GM18868 (cell line): ENCODE data around the gene RFT1.
"Not testable (repeated sequence)": the region's sequence is repeated elsewhere in the genome, so short reads cannot be mapped to it uniquely, and the experiment has no call there.

ENCODE experiments used
- ATAC-seq: cut with Tn5 transposase; IDR thresholded peaks from one replicate; pipeline ENCODE4 v1.9.1; 2021; ENCODE audit warnings: mild to moderate bottlenecking, moderate library complexity; ENCODE audit not compliant: unreplicated experiment

The RFT1 gene

DNA sequence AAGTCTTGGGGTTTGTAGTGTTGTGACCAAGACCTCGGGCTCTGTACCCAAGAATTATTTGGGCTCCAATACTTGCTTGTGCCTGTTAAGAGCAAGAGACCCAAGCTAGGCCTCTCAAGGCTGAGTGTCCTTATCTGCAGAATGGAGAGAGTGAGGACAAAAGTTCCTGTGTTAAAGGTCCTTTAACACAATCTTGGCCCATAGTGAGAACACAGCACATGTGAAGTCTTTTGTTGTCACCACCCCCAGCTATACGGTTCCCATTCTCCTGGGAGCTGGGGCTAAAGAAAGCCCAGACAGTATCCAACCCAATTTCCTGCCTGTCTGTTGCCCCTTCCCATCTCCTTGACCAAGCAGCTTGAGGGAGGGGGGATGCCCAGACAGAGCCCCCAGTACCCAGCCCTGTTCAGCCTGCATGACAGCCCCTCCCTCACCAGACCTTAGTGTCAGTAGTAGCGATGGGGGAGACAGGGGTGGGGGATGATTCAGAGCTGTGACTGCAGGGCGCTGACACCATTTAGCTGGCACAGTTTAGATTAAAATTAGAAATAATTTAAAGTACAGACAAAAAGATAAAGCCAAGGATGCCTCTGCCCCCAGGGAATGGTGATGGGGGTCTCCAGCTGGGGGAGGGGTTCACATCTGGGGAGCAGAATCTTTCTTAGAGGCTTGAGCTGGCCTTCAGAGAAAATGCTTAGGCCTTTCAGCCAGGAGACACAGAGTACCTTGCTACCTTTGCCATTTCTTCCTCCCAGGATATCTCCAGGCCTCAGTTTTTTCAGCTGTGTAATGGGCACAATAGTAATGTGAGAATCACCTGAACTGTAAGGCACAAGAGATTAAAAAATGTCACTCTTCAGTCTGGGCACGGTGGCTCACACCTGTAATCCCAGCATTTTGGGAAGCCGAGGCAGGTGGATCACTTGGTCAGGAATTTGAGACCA is 33.5 kb upstream of the RFT1 start:
- ATAC-seq, result no peak

DNA sequence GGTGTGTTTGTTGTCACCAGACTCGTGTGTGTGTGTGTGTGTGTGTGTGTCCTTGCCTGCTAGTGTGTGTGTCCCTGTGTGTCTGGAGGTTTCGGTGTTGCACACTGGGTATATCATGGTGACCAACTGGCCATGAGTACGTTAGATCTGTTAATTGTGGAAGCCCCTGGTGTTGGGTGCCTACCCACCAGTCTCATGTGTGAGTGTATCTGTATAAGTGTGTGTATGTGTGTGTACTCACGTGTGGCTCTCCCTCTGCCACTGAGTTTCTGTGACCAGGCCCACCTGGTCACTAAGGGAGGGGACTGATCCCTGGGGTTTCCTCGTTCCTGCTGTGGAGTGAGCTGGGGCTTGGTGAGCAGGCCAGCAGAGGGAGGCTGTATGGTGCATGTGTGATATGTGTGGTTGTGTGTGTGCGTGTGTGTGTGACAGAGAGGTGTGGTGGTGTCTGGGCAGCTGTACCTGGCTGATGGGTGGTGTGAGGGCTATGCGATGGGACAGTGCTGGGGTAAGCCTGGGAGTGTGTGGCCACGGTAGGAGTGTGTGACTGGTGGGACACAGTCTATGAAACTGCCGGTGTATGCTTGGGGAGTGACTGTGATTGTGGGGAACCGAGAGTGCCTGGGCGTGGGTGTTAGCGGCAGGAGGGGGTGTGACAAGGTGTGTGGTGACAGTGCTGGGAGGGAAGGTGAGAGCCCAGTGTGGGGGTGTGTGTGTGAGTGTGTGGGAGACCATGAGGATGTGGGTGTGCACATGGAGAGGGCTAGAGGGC is 32.6 kb upstream of the RFT1 start:
- ATAC-seq, result peak; percentile 32

DNA sequence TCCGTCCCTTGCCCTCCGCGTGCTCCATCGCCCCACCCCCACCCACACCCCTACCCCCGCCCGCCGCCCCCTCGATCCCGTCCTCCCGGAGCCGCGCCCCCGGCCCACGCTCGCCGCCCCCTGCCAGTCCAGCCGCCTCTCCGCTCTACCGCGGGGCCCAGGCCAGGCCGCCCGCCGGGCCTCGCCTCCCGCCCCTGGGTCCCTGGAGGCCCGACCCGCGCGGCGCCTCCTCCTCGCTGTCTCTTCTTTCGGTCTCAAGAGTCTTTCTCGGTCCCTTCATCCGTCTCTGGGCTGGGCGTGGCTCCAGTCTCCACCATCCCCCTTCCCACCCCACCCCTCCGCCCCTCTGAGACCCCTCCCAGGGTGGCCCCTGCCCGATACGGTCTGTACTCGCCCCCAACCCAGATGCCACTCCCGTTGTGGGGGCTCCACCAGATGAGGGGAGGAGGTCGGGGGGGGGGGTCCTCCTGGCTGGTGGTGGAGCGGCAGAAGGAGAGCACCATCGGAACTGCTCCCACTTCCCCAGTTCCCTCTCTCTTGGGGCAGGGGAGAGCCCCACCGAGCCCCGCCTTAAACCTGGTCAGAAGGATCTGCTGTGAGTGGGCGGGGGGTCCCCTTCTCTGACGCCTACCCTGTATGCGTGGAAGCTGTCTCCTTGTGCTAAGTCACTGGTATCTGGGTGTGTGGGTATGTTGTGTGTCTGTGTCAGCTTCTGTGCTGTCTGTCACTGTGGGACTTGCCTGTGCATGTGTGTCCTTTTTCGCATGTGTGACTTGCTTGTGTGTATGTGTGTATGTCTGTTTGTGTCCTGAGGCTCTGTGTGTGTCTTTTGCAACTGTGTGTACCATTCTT is 31.8 kb upstream of the RFT1 start:
- ATAC-seq, result no peak

DNA sequence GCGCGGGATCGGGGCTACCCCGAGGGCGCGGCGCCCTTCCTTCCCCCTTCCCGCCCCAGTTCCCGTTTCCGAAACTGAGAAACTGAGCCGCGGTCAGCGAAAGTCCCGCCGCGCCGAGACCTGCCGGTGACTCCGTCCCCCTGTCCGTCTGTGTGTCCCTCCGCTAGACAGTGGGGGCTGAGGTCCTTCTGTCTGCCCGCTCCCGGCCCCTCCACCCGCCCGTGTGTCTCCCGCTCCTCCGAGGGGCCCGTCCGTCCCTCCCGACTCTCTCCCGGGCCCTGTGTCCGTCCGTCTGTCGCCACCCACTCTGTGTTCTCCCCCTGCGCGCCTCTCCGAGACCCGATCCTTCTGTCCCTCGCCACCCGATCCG is 31.2 kb upstream of the RFT1 start:
- no peak for ATAC-seq

DNA sequence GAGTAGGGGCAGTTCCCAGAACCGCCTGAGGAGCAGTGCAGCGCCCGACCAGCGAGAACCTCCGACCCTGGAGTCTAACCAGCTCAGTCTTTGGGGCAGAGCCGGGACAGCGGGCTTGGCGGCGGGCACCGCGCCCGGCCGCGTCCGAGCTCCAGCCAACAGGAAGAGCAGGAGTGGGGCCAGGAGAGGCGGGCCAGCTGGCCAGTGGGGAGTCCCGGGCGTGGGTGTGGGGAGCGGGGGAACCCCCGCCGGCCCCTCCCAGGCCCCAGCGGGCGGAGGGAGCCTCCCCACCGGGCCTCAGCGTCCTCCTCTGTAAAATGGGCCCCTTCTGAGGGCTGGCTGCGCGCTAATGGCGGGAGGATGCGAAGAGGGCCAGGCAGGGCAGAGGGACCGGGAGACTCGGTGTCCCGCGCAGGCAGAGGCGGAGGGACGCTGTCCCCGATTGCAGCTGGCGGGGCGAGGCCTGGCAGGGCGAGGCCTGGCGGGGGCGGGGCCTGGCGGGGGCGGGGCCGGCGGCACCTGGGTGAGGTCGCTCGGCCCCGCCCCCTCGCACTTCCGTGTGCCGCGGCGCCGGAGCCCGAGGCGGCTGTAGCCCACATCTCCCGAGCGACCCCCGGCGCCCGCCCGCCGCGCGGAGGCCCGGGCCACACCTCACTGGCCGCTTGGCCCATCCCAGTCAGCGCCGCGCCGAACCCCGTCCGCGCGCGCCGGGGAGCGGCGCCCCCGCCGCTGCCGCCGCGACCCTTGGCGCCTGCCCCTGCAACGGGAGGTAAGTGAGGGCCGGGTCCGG is 30.6 kb upstream of the RFT1 start, which contains the start of gene PRKCD:
Gene PRKCD (plus strand): TSS at position 550 of the 790 bp plus-strand sequence. CDS start 17,214 bp downstream, outside the sequence.
- ATAC-seq, result peak; percentile 49

DNA sequence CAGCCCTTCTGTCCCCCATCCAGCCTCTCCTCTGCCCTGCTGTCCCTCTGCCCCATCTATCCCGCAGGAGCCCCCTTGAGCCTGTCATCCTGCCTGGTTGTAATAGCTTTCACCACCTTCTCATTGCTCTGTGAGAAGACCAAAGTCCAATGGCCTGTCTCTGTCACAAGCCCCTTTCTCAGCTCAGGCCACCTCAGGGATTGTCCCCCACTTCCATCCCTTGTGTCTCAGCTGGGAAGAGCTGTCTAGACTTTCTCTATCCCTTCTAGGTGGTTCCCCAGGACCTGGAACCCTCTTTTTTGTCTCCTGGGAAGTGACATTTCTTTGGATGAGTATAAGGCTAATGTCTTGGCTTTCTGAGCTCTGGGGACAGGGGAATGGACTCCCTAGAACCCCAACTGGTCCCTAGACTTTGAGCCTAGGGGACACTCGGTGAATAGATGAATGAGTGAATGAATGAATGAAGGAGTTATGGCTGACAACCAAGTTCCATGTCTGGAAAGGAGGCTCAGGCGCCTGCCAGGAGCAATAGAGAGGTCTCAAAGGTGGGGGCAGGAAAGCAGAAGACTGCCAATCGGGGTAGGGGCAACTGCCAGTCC is 29.9 kb upstream of the RFT1 start:
- ATAC-seq, result no peak

DNA sequence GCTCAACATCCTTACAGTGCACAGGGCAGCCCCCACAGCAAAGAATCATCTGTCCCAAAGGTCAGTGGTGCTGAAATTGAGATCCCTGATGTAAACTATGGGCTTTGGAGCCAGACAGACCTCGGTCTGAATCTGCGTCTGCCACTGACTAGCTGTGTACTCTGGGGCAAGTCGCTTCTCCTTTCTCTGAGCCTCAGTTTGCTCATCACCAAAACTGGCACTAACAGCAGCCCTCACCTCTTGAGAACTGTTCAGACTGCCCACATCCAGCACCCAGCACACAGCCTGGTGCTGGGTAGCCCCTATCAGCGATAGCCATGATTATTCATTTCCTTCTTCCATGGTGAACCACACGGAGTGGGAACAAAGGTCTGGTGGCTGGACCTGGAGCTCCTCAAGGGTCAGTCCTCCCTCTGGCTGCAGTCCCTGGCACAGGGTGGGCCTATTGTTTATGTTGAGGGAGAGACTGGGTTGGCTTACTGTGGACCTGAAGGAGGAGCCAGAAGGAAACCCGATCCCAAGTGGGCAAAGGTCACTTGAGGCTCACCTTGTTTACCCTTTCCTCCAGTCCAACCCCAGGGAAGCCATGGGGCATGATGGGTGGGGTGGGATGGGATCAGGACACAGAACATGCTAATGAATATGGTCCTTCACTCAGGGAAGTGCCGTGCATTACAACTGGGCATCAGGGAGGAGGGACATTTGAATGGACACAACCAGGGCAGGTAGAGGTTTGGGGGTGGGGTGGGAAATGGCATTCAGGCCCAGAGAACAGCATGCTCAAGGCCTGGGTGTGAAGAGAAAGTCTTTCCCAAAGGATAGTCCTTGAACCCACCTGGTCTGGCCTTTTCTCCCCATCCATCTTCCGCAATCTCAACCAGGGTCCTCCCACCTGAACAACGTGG is 29.2 kb upstream of the RFT1 start:
- ATAC-seq, result no peak

DNA sequence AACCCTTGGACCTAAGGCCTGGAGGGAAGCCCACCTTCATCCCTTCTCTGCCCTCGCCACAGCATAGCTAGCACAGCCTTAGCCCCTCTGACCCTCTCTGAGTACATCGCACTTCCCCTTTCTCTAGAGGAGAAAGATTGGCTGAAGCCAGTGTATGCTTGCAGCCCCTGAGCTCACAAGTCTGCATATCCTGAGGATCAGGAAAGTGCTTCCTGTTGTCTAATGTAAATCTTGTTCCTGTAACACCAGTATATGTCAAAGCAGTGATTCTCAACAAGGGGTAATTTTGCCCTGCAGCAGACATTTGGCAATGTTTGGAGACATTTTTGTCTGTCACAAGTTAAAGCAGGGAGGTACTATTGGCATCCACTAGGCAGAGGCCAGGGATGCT is 28.5 kb upstream of the RFT1 start:
- no peak for ATAC-seq

DNA sequence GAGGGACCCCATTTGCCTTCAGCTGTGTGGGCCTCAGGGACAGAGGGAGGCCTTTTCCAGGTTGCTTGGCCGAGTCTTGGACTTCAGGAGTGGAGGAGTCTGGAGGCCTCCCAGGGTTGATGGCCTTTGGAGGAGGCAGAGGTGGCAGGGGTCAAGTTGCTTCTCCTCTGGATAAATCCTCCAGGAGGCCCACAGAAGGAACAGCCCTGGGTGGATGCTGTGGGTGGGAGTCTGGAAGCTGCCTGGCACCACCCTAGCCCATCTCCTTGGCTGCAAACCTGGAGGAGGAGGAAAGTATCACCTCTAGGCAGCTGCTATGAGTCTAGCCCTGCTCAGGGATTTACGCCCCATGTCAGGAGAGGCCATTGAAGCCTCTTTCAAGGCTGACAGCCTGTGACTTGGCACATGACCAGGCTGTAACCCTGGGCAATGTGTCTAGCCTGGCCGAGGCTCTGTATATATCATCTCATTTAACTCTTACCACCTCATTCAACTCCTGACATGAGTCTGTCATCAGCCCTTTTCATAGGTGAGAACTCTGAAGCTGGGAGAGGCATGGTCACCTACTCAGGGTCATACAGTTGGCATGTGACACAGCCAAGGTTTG is 27.8 kb upstream of the RFT1 start:
- ATAC-seq, result no peak

DNA sequence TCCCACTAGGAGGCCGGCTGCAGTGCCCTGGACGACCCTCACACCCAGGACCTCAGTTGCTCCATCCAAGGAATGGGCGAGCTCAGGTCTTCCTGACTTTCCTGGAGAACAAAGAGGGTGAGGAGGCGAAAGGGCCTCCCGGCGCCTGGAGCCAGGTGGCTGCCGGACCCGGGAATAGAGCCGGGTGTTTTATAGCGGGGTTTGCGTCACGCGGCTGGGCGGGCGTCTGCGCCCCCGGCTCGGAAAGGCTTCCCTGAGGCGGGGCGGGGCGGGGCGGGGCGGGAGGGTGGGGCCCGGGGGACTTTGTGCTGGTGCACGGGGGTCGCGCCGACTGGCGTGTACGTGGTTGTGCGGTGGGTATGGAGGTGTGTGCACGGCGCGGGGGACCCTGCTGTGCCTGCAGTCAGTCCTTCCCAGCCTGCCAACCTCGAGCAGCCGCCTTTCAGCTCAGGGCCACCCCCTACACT is 26.2 kb upstream of the RFT1 start:
- no peak for ATAC-seq

DNA sequence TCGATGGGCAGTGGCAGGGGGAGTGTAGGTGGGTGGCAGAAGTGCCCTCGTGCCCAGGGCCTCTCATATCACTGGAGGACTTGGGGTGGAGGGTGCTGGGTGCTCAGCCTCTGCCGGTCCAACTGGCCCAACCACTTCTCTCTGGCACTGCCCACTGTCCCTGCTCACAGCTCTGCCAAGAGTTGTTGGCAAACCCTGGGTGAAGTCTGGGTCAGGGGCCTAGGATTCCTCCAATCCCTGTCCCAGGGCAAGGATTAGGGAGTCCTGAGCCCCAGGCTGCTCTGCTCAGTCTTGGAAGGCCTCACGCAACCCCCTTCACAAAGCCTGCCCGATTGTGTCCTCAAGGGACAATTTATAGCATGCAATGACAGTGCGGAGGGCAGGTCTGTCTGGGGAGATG is 25.5 kb upstream of the RFT1 start:
- no peak for ATAC-seq

DNA sequence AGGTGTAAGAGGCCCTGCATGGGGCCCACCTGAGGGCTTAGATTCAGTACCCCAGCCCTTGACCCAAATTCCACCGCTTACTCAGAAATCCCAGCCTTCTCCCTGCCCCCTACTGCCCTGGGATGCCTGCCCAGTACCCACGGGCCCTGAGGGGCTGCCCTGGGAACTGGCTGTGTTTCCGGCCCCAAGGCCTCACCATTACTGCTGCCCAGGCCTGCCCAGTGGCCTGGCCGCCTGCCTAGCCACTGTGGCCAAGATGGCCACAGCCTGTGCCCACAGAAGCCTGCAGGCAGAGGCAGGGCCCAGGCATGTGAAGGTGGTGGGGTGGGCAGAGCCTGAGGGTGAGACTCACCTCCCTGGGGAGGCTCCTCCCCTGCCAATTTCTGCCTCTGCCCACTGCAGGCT is 24.6 kb upstream of the RFT1 start:
- ATAC-seq, result no peak

DNA sequence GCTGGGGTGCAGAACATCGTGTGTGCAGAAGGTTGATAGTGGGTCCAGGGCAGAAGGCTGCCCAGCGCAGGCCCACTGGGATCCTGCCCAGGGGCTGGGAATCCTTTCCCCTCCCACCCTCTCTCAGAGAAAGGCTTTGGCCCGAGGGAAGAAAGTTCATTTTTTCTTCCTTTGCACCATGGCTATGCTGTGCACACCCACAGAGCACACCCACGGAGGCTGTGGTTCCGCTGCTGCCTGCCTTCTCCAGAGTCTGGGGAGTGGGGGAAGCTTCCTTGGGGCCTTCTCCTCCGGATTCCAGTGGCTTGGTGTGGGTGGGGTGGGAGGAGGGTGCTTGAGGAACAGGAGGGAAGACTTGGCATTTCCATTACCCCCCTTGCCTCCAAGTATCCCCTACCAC is 23.7 kb upstream of the RFT1 start:
- ATAC-seq, result no peak

DNA sequence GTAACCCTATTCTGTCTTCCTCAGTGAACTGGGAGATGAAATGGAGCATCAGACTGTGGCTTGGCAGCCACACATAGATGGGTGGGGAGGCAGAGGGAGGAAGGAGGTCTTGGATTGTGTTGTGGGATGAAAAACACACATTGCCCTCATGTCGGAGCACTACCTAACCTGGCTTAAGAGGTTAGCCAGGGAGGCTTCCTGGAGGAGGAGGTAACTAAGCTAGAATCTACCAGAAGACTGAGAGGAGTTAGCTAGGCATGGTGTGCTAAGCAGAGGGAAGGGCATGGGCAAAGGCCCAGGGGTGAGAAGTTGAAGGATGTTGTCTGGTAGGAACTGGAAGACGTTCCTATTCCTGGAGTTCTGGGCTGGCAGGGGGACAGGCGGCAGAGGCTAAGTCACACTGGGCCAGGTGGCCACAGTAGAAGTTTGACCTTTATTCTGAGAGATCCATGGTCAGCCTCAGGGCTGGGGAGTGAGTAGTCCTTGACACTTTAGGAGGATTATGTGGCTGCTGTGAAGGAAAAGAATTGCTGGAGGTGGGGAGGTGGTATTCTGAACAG is 23.1 kb upstream of the RFT1 start:
- ATAC-seq, result no peak

DNA sequence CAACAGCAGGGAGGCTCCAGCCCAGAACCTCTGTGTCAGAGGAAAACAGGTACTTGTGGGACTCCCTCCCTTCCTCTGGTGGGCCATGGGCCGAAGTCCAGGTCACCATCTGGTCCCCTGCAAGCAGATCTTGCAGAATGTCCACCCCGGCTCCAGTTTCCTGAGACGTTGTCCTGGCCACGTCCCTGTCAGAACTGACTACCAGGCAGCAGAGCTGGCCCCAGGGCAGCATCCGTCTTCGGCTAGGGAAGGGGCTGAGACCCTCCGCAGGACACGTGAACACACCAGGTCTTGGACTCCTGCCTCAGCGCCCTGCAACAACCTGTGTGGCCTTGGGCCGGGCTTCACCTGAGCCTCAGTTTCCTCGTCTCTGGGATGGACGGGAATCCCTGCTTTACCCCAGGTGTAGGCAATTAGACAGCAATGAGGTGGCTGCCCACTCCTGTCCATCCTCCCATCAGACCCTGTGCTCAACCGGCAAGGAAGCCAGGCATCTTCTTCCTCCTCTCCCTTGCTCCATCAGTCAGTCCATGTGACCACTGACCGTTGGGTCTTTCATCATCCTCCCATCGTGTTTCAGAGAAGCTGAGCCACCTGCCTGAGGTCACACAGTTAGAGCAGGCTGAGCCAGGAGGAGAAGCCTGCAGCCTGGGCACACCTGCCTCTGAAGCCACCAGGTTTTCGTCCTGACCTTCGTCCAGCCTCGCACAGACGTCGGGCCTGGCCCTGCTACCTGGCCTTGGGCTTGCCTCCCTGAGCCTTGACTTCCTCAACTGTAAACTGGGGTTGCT is 21.8 kb upstream of the RFT1 start:
- no peak for ATAC-seq

DNA sequence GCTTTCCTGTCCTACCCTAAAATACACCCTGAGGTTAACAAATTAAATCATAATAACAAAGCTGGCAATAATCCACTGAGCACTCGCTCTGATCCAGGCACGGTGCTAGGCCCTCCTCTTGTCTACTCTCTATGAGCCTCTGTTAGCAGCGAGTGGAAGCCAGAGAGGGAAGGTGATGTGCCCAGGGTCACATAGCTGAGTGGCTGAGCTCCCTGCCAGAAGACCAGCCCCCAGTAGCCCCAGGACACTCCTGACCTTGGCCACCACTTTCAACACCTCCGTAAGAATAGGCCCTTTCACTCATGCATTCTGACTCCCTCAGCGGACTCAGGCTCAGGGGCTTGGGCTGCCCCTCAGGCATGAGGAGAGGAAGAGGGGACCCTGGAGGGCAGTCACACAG is 21.2 kb upstream of the RFT1 start:
- no peak for ATAC-seq

DNA sequence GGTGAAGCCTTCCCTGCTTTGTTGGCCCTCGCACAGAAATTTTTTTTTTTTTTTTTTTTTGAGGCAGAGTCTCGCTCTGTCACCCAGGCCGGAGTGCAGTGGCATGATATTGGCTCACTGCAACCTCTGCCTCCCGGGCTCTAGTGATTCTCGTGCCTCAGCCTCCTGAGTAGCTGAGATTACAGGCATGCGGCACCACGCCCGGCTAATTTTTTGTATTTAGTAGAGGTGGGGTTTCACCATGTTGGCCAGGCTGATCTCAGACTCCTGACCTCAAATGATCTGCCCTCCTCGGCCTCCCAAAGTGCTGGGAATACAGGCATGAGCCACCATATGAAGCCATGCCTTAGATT is 20.8 kb upstream of the RFT1 start:
- ATAC-seq, result not testable (repeated sequence)
